DMS79 (cell line): ENCODE measurements around the gene PAN2.
"Not testable (repeated sequence)": the region's sequence is repeated elsewhere in the genome, so short reads cannot be mapped to it uniquely, and the experiment has no call there.

Experiments used
- DNase-seq: peaks from one replicate; lab custom pipeline; 2025; lab: John Stamatoyannopoulos, UW

The PAN2 gene

GRCh38 chr12:56333679-56334489, at the start of gene PAN2:
TSS of gene PAN2 (minus strand) at chr12:56334000. CDS start at chr12:56333094, 906 bp downstream.
- DNase-seq = peak; percentile 87

GRCh38 chr12:56382611-56383010, 48.8 kb upstream of the PAN2 start:
- no peak for DNase-seq

GRCh38 chr12:56377989-56378316, 44.2 kb upstream of the PAN2 start:
- no peak for DNase-seq

- no peak for DNase-seq
Observed at GRCh38 chr12:56377310-56377988, 43.6 kb upstream of the PAN2 start.

GRCh38 chr12:56375598-56376434, 42.0 kb upstream of the PAN2 start:
- DNase-seq = no peak

GRCh38 chr12:56374726-56375597, 41.2 kb upstream of the PAN2 start:
- no peak for DNase-seq

GRCh38 chr12:56373515-56373914, 39.7 kb upstream of the PAN2 start:
- no peak for DNase-seq

GRCh38 chr12:56366948-56367347, 33.1 kb upstream of the PAN2 start:
- DNase-seq = no peak

GRCh38 chr12:56362130-56363059, 28.6 kb upstream of the PAN2 start, which contains the start of gene APOF:
TSS of gene APOF (minus strand) at chr12:56362857. CDS start at chr12:56362745, 112 bp downstream.
- no peak for DNase-seq

- no peak for DNase-seq
Observed at GRCh38 chr12:56361487-56362129, 27.8 kb upstream of the PAN2 start.

GRCh38 chr12:56359851-56360767, 26.3 kb upstream of the PAN2 start, which contains the start of gene STAT2:
TSS of gene STAT2 (minus strand) at chr12:56360107. CDS start at chr12:56356571, 3,536 bp downstream.
- peak; percentile 98 for DNase-seq

GRCh38 chr12:56358836-56359532, 25.2 kb upstream of the PAN2 start:
- DNase-seq = no peak

- DNase-seq = no peak
Observed at GRCh38 chr12:56351325-56351724, 17.5 kb upstream of the PAN2 start.

- DNase-seq = no peak
Observed at GRCh38 chr12:56350662-56351061, 16.9 kb upstream of the PAN2 start.

- no peak for DNase-seq
Observed at GRCh38 chr12:56348776-56349175, 15.0 kb upstream of the PAN2 start.

GRCh38 chr12:56347255-56347654, 13.5 kb upstream of the PAN2 start:
- DNase-seq = not testable (repeated sequence)

- DNase-seq = no peak
Observed at GRCh38 chr12:56346675-56347074, 12.9 kb upstream of the PAN2 start.

- DNase-seq = not testable (repeated sequence)
Observed at GRCh38 chr12:56342290-56342689, 8.5 kb upstream of the PAN2 start.
